DND-41 (cell line): Measurements from ENCODE around the gene IL18R1.

ENCODE experiments used
- ATAC-seq: fragments of 200-7000 bp; cut with Tn5 transposase; 3 replicates; pipeline ENCODE4 v1.9.1; 2021; ENCODE audit warnings: low read depth; ENCODE audit not compliant: insufficient read depth
- DNase-seq: peaks from one replicate; pipeline ENCODE4 v3.0.0-alpha.2; 2020
- H2AFZ ChIP-seq: 2 replicates; pipeline ENCODE4 v1.6.0; 2012; ENCODE audit warnings: low read depth, low read length
- H3K27ac ChIP-seq: 2 replicates; pipeline ENCODE4 v1.5.1; 2012; ENCODE audit warnings: low read length, inconsistent platforms
- H3K27me3 ChIP-seq: fragments of 200-600 bp; sonication (generic); 2 replicates; pipeline ENCODE4 v1.6.0; 2012; ENCODE audit warnings: low read length, mild to moderate bottlenecking, inconsistent platforms; ENCODE audit not compliant: insufficient read depth, poor library complexity
- H3K36me3 ChIP-seq: 2 replicates; pipeline ENCODE4 v1.5.1; 2012; ENCODE audit warnings: low read length, inconsistent platforms; ENCODE audit not compliant: insufficient read depth
- H3K4me1 ChIP-seq: 2 replicates; pipeline ENCODE4 v1.5.1; 2012; ENCODE audit warnings: mild to moderate bottlenecking, low read length; ENCODE audit not compliant: insufficient read depth
- H3K4me2 ChIP-seq: 2 replicates; pipeline ENCODE4 v1.6.0; 2012; ENCODE audit warnings: mild to moderate bottlenecking, moderate library complexity, low read length, inconsistent platforms; ENCODE audit not compliant: insufficient read depth
- H3K4me3 ChIP-seq, 2 experiments: fragments of 200-600 bp in 1 of 2; shearing (Covaris generic) in 1 of 2; 2 replicates each; pipeline ENCODE4 v1.5.1; 2012 to 2016; ENCODE audit warnings: inconsistent platforms in 2 of 2, low read length in 2 of 2, mild to moderate bottlenecking in 2 of 2, low read depth in 1 of 2, moderate library complexity in 1 of 2
- H3K79me2 ChIP-seq: 2 replicates; pipeline ENCODE4 v1.6.0; 2012; ENCODE audit warnings: low read length, inconsistent platforms; ENCODE audit not compliant: insufficient read depth
- H3K9ac ChIP-seq: 2 replicates; pipeline ENCODE4 v1.6.0; 2012; ENCODE audit warnings: low read depth, mild to moderate bottlenecking, inconsistent platforms, low read length, moderate library complexity
- H3K9me3 ChIP-seq: 2 replicates; pipeline ENCODE4 v1.5.1; 2012; ENCODE audit warnings: low read length, moderate library complexity, mild to moderate bottlenecking, inconsistent platforms; ENCODE audit not compliant: insufficient read depth, severe bottlenecking
- H4K20me1 ChIP-seq: 2 replicates; pipeline ENCODE4 v1.6.0; 2012; ENCODE audit warnings: low read length; ENCODE audit not compliant: insufficient read depth
- CTCF ChIP-seq: IDR thresholded peaks from 2 replicates; pipeline ENCODE4 v1.5.1; 2012; ENCODE audit warnings: borderline replicate concordance, low read length, moderate library complexity, mild to moderate bottlenecking; ENCODE audit not compliant: poor library complexity, severe bottlenecking; ENCODE audit errors: extremely low read depth
- EZH2 ChIP-seq: IDR thresholded peaks from 3 replicates; pipeline ENCODE4 v1.6.1; 2012; ENCODE audit warnings: borderline replicate concordance, low read depth, mild to moderate bottlenecking, moderate library complexity, low read length, inconsistent platforms; ENCODE audit not compliant: severe bottlenecking

Gene IL18R1

DNA sequence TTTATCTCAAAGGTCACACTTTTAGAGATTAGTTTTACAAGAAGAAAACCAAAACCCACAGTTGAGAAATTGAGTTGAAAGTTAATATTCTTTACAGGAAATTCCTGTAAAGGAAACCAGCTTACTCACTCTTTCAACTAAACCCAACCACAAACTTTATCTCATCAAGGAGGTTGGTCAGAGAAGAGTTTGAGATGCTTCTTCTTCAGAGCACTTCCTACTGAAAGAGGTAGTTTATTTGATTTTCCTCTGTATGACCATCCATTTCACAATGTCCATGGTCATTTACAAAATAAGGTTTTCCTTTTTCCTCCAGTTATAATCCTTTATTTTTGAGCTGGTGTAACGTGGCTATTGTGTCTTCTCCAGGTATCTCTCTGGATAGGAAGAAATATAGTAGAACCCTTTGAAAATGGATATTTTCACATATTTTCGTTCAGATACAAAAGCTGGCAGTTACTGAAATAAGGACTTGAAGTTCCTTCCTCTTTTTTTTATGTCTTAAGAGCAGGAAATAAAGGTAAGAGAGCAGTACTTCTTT is 62.9 kb downstream of the IL18R1 start:
- Histone ChIP-seq H3K4me2 (no peak overlapping the region), H3K9me3 (no peaks in the 10 kb centered on the region), H3K27ac (no peak overlapping the region), H2AFZ (no peak overlapping the region), H3K9ac (no peak overlapping the region), H3K4me1 (peaks cover 4% of the 10 kb centered on the region; the same call in 1 of the 2 replicates), H3K79me2 (no peaks in the 10 kb centered on the region), H3K27me3 (no peaks in the 10 kb centered on the region), H3K36me3 (no peaks in the 10 kb centered on the region), H3K4me3 (no peak overlapping the region), H4K20me1 (no peaks in the 10 kb centered on the region)
- peak; percentile 89 for ATAC-seq
- no peak for DNase-seq
- no peak for TF ChIP-seq EZH2
- TF ChIP-seq CTCF = no peak

GRCh38 chr2:102420290-102420689 is 64.7 kb downstream of the IL18R1 start:
- DNase-seq (no peak), ATAC-seq (no peak)
- Histone ChIP-seq H4K20me1 (no peaks in the 10 kb centered on the region), H3K4me2 (no peak overlapping the region), H3K4me1 (peaks cover 4% of the 10 kb centered on the region; the same call in 1 of the 2 replicates), H2AFZ (no peak overlapping the region), H3K27me3 (peaks cover 3% of the 10 kb centered on the region), H3K36me3 (no peaks in the 10 kb centered on the region), H3K9me3 (no peaks in the 10 kb centered on the region), H3K27ac (no peak overlapping the region), H3K79me2 (no peaks in the 10 kb centered on the region), H3K4me3 (no peak overlapping the region), H3K9ac (no peak overlapping the region)
- TF ChIP-seq EZH2 = no peak
- no peak for TF ChIP-seq CTCF

DNA sequence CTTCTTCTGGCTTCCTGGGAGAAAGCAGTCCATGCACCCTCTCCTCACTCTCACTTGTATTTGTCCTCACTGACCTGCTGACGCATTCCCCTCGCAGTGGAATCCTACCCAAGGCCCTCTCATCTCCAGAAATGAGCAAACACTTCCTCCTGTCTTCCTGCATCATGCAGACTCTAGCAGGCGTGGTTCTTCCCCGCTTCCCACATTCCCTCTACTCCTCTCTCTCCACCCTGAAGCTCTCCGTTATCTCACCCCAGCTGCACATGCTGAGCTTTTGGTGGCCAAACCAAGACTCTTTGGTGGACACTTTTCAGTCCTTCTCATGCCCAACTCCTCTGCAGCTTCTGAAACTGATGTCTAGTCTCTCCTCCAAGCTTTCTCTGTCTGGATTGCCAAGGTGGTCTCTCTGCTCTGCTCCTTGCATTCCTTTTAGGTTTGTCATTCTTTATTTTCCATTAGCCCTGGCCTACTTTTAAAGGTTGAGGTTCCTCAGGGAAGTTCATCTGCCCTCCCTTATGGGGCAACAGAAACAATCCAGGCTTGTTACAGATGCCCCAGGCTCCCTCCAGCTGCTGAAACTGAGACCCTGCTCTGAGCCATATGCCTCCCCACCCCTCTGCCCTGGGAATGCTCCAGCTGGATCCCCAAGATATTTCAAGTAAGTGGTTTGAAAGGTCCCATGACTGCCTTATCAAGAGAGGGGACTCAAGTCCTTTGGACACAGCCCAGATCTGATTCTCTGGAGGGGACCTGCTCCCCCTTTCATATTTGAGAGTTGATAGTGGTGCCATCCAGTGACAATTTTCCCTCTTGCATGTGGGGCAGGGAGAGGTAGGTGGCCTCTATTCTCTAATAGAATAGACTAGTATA is 66.5 kb downstream of the IL18R1 start:
- H2AFZ ChIP-seq = no peak overlapping the region
- DNase-seq = no peak
- TF ChIP-seq CTCF (no peak), EZH2 (no peak)
- peaks cover 4% of the 10 kb centered on the region; the same call in 1 of the 2 replicates for H3K4me1 ChIP-seq
- no peak overlapping the region for H3K4me2 ChIP-seq
- no peaks in the 10 kb centered on the region for H3K79me2 ChIP-seq
- no peak for ATAC-seq
- no peaks in the 10 kb centered on the region for H3K9me3 ChIP-seq
- no peak overlapping the region for H3K27ac ChIP-seq
- H4K20me1 ChIP-seq = no peaks in the 10 kb centered on the region
- H3K36me3 ChIP-seq = no peaks in the 10 kb centered on the region
- H3K4me3 ChIP-seq = no peak overlapping the region
- no peak overlapping the region for H3K9ac ChIP-seq
- H3K27me3 ChIP-seq = peaks cover 3% of the 10 kb centered on the region
